ENCODE results near the gene TMCO4.

TMCO4 gene

GRCh38 chr1:19752083-19752696, 47.5 kb downstream of the TMCO4 start:
- TF ChIP-seq ZBTB7A (IDR thresholded peaks at IDR 0.05; ENCODE audit: low read depth) (no peak), FOXM1 (IDR thresholded peaks at IDR 0.05; ENCODE audit: borderline replicate concordance, low read depth) (no peak), TEAD4 (IDR thresholded peaks at IDR 0.05) (no peak), CREB1 (IDR thresholded peaks at IDR 0.05; ENCODE audit: low read depth) (no peak), YY1 (IDR thresholded peaks at IDR 0.05; ENCODE audit: low read depth) (no peak)

GRCh38 chr1:19750882-19751276, 48.8 kb downstream of the TMCO4 start:
- TF ChIP-seq EP300 (IDR thresholded peaks at IDR 0.05; ENCODE audit: borderline replicate concordance) (no peak), TAF1 (IDR thresholded peaks at IDR 0.05; ENCODE audit: low read depth) (no peak), ZBTB7A (IDR thresholded peaks at IDR 0.05; ENCODE audit: low read depth) (no peak), MAX (IDR thresholded peaks at IDR 0.05) (no peak), CEBPB (IDR thresholded peaks at IDR 0.05) (no peak), USF1 (IDR thresholded peaks at IDR 0.05) (no peak), YY1 (IDR thresholded peaks at IDR 0.05; ENCODE audit: low read depth) (no peak), TEAD4 (IDR thresholded peaks at IDR 0.05) (no peak), CREB1 (IDR thresholded peaks at IDR 0.05; ENCODE audit: low read depth) (no peak), FOXM1 (IDR thresholded peaks at IDR 0.05; ENCODE audit: borderline replicate concordance, low read depth) (no peak), NFIC (IDR thresholded peaks at IDR 0.05) (no peak), EGR1 (IDR thresholded peaks at IDR 0.05) (no peak), RAD21 (IDR thresholded peaks at IDR 0.05; ENCODE audit: low read depth) (no peak), TCF12 (IDR thresholded peaks at IDR 0.05; ENCODE audit: low read depth) (no peak)
- TF ChIP-seq, protein P1, sequence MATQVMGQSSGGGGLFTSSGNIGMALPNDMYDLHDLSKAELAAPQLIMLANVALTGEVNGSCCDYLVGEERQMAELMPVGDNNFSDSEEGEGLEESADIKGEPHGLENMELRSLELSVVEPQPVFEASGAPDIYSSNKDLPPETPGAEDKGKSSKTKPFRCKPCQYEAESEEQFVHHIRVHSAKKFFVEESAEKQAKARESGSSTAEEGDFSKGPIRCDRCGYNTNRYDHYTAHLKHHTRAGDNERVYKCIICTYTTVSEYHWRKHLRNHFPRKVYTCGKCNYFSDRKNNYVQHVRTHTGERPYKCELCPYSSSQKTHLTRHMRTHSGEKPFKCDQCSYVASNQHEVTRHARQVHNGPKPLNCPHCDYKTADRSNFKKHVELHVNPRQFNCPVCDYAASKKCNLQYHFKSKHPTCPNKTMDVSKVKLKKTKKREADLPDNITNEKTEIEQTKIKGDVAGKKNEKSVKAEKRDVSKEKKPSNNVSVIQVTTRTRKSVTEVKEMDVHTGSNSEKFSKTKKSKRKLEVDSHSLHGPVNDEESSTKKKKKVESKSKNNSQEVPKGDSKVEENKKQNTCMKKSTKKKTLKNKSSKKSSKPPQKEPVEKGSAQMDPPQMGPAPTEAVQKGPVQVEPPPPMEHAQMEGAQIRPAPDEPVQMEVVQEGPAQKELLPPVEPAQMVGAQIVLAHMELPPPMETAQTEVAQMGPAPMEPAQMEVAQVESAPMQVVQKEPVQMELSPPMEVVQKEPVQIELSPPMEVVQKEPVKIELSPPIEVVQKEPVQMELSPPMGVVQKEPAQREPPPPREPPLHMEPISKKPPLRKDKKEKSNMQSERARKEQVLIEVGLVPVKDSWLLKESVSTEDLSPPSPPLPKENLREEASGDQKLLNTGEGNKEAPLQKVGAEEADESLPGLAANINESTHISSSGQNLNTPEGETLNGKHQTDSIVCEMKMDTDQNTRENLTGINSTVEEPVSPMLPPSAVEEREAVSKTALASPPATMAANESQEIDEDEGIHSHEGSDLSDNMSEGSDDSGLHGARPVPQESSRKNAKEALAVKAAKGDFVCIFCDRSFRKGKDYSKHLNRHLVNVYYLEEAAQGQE (IDR thresholded peaks at IDR 0.05; ENCODE audit: low read depth) = no peak

- TF ChIP-seq EGR1 (IDR thresholded peaks at IDR 0.05) (no peak), ZBTB7A (IDR thresholded peaks at IDR 0.05; ENCODE audit: low read depth) (no peak), TCF12 (IDR thresholded peaks at IDR 0.05; ENCODE audit: low read depth) (no peak), EP300 (IDR thresholded peaks at IDR 0.05; ENCODE audit: borderline replicate concordance) (no peak), CEBPB (IDR thresholded peaks at IDR 0.05) (no peak), MAX (IDR thresholded peaks at IDR 0.05) (no peak), CREB1 (IDR thresholded peaks at IDR 0.05; ENCODE audit: low read depth) (no peak), FOXM1 (IDR thresholded peaks at IDR 0.05; ENCODE audit: borderline replicate concordance, low read depth) (no peak), NFIC (IDR thresholded peaks at IDR 0.05) (no peak), TAF1 (IDR thresholded peaks at IDR 0.05; ENCODE audit: low read depth) (no peak), YY1 (IDR thresholded peaks at IDR 0.05; ENCODE audit: low read depth) (no peak), USF1 (IDR thresholded peaks at IDR 0.05) (no peak)
- TF ChIP-seq, protein P1 (IDR thresholded peaks at IDR 0.05; ENCODE audit: low read depth) = no peak
Observed at GRCh38 chr1:19750101-19750881, 49.4 kb downstream of the TMCO4 start.

GRCh38 chr1:19749685-19750084, 50.0 kb downstream of the TMCO4 start:
- TF ChIP-seq NFIC (IDR thresholded peaks at IDR 0.05) (no peak), EGR1 (IDR thresholded peaks at IDR 0.05) (no peak), EP300 (IDR thresholded peaks at IDR 0.05; ENCODE audit: borderline replicate concordance) (no peak), ZBTB7A (IDR thresholded peaks at IDR 0.05; ENCODE audit: low read depth) (no peak), FOXM1 (IDR thresholded peaks at IDR 0.05; ENCODE audit: borderline replicate concordance, low read depth) (no peak), TEAD4 (IDR thresholded peaks at IDR 0.05) (no peak), USF1 (IDR thresholded peaks at IDR 0.05) (no peak), YY1 (IDR thresholded peaks at IDR 0.05; ENCODE audit: low read depth) (no peak), TAF1 (IDR thresholded peaks at IDR 0.05; ENCODE audit: low read depth) (no peak), RAD21 (IDR thresholded peaks at IDR 0.05; ENCODE audit: low read depth) (no peak), TCF12 (IDR thresholded peaks at IDR 0.05; ENCODE audit: low read depth) (no peak), CEBPB (IDR thresholded peaks at IDR 0.05) (no peak), MAX (IDR thresholded peaks at IDR 0.05) (no peak), CREB1 (IDR thresholded peaks at IDR 0.05; ENCODE audit: low read depth) (no peak)
- TF ChIP-seq, protein P1 (IDR thresholded peaks at IDR 0.05; ENCODE audit: low read depth) = no peak
